PC-9 (cell line): ENCODE measurements around the gene PNKD. TPM values are rescaled to one million over a fixed set of nuclear protein-coding genes. Genes with fewer than 3 reads are reported as not detected.
A peak's percentile ranks its signal among the peaks of the same experiment; 100 is the strongest.

ENCODE experiments used
- BruUV-seq: library from RNA; stranded (reverse); fragments of 400-500 nt; replicated peaks from 2 replicates; lab custom pipeline; 2021; lab: Mats Ljungman, UMichigan
- CTCF ChIA-PET: fragments of 300-600 bp; sonication (Branson Sonifier 250); formaldehyde crosslinking; loops from one replicate; lab custom pipeline; 2022; ENCODE audit warnings: antibody characterized with exemption; lab: Charles Lee
- POLR2A ChIA-PET: fragments of 300-600 bp; sonication (Branson Sonifier 250); formaldehyde crosslinking; loops from one replicate; lab custom pipeline; 2022; ENCODE audit warnings: antibody characterized with exemption; ENCODE audit not compliant: unreplicated experiment; lab: Charles Lee
- DNase-seq, 2 experiments: peaks; one replicate each; pipeline versions ENCODE4 v3.0.0 to v3.0.0-alpha.2; 2015 to 2022; ENCODE audit warnings: mixed read lengths in 1 of 2
- H2AFZ ChIP-seq: fragments of 200-600 bp; sonication (generic); 2 replicates; pipeline ENCODE4 v1.8.1; 2017; ENCODE audit warnings: antibody characterized with exemption
- H3F3A ChIP-seq: fragments of 200-600 bp; sonication (generic); 2 replicates; pipeline ENCODE4 v1.8.1; 2017; ENCODE audit warnings: antibody characterized with exemption, mild to moderate bottlenecking, low read depth; ENCODE audit not compliant: insufficient read depth
- H3K27ac ChIP-seq: fragments of 200-600 bp; sonication (generic); 2 replicates; pipeline ENCODE4 v1.6.1; 2016; ENCODE audit warnings: mixed run types
- H3K27me3 ChIP-seq: fragments of 200-600 bp; sonication (generic); 2 replicates; pipeline ENCODE4 v1.6.1; 2016; ENCODE audit warnings: low read depth, mixed run types; ENCODE audit not compliant: insufficient read depth
- H3K36me3 ChIP-seq: fragments of 200-600 bp; sonication (generic); 2 replicates; pipeline ENCODE4 v1.6.1; 2016; ENCODE audit warnings: low read depth, mixed run types
- H3K4me1 ChIP-seq: fragments of 200-600 bp; sonication (generic); replicated peaks from 2 replicates; pipeline ENCODE4 v1.6.1; 2016; ENCODE audit warnings: mixed run types; ENCODE audit not compliant: insufficient read depth
- H3K4me2 ChIP-seq: fragments of 200-600 bp; sonication (generic); 2 replicates; pipeline ENCODE4 v1.6.1; 2017; ENCODE audit warnings: mixed run types
- H3K4me3 ChIP-seq: fragments of 200-600 bp; sonication (generic); 2 replicates; pipeline ENCODE4 v1.6.1; 2016; ENCODE audit warnings: mixed run types
- H3K79me2 ChIP-seq: fragments of 200-600 bp; sonication (generic); 2 replicates; pipeline ENCODE4 v1.6.1; 2017; ENCODE audit warnings: low read depth, mixed run types
- H3K9me2 ChIP-seq: fragments of 200-600 bp; sonication (generic); 2 replicates; pipeline ENCODE4 v1.8.1; 2017; ENCODE audit warnings: mild to moderate bottlenecking; ENCODE audit not compliant: insufficient read depth
- H3K9me3 ChIP-seq: fragments of 200-600 bp; sonication (generic); 2 replicates; pipeline ENCODE4 v1.8.1; 2016; ENCODE audit warnings: low read depth; ENCODE audit not compliant: insufficient read depth
- H4K20me1 ChIP-seq: fragments of 200-600 bp; sonication (generic); 2 replicates; pipeline ENCODE4 v1.8.1; 2017; ENCODE audit not compliant: insufficient read depth
- EZH2 ChIP-seq: fragments of 200-600 bp; sonication (generic); IDR thresholded peaks from 2 replicates; pipeline ENCODE4 v1.8.0; 2017; ENCODE audit warnings: antibody characterized with exemption, low read depth
- intact Hi-C: fragments of 100-400 bp; cut with micrococcal nuclease; formaldehyde crosslinking; loops from one replicate; pipeline ENCODE4 v1.10.0; 2022; ENCODE audit not compliant: unreplicated experiment
- total RNA-seq: library from RNA; stranded (reverse); gene quantifications from 2 replicates; pipeline ENCODE4 v1.2.3, GENCODE V29; 2021
- TF ChIP-seq, protein P1 (sequence below): fragments of 200-600 bp; sonication (generic); conservative IDR thresholded peaks from 2 replicates; pipeline ENCODE4 v1.6.1; 2017; ENCODE audit warnings: mixed run types, antibody characterized with exemption, mild to moderate bottlenecking, moderate library complexity

Gene PNKD
- total RNA-seq, 1 experiment from 2014 or later, result 102 TPM

DNA sequence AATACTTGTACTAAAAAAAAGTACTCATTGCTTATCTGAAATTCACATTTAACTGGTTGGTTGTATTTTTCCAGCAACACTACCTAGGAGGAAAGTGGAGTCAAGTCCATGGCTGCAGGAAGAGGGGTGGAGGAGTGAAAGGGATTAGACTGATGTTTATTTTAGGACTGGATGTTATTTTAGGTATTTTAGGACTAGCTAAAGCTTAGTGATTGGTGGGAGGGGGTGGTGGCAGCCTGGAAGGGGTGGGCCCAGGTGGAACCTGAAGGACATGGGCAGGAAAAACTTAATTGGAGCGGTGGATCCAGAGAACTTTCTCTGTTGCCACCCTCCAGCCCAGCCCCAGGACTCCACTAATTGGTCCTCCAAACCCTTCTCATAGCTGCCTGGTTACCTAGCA lies 25.9 kb downstream of the PNKD start:
- Histone ChIP-seq H4K20me1 (no peaks in the 10 kb centered on the region), H3K79me2 (peaks cover 11% of the 10 kb centered on the region), H3K27me3 (no peaks in the 10 kb centered on the region), H3F3A (peaks cover 69% of the 10 kb centered on the region), H3K27ac (peak overlapping the region; percentile 96), H3K9me3 (no peaks in the 10 kb centered on the region), H3K4me3 (no peak overlapping the region), H3K9me2 (no peaks in the 10 kb centered on the region), H3K4me1 (peaks cover 69% of the 10 kb centered on the region), H2AFZ (no peak overlapping the region), H3K4me2 (peak overlapping the region; percentile 75), H3K36me3 (no peaks in the 10 kb centered on the region)
- TF ChIP-seq, protein P1, sequence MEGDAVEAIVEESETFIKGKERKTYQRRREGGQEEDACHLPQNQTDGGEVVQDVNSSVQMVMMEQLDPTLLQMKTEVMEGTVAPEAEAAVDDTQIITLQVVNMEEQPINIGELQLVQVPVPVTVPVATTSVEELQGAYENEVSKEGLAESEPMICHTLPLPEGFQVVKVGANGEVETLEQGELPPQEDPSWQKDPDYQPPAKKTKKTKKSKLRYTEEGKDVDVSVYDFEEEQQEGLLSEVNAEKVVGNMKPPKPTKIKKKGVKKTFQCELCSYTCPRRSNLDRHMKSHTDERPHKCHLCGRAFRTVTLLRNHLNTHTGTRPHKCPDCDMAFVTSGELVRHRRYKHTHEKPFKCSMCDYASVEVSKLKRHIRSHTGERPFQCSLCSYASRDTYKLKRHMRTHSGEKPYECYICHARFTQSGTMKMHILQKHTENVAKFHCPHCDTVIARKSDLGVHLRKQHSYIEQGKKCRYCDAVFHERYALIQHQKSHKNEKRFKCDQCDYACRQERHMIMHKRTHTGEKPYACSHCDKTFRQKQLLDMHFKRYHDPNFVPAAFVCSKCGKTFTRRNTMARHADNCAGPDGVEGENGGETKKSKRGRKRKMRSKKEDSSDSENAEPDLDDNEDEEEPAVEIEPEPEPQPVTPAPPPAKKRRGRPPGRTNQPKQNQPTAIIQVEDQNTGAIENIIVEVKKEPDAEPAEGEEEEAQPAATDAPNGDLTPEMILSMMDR, result no peak
- TF ChIP-seq EZH2, result no peak
- POLR2A ChIA-PET, result interaction anchor here (0.5 to 0.9 kb wide), 3 partner anchors 13 to 100 kb away, joined by 4 to 15 read pairs (median 6); no protein-coding TSS in a partner anchor
- DNase-seq, result no peak
- BruUV-seq, result no TSS peak
- intact Hi-C loops, result no loop called here
- CTCF ChIA-PET, result interaction anchor here (1.6 kb wide), 1 partner anchor 9 kb away, joined by 11 read pairs; no protein-coding TSS in a partner anchor

DNA sequence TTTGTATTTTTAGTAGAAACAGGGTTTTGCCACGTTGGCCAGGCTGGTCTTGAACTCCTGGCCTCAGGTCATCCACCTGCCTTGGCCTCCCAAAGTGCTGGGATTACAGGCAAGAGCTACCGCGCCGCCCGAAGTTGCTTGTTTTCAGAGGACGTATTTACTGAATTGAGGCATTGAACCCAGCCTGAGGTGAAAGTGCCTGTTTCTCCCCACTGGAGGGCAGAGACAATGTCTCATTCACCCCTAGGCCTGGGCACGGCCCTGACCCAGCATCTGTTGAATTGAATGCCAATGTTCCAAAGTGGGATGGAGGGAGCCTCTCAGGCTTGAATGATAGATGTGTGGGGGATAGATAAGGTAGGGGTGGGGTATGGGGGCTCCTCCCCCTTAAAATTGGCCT lies 26.5 kb downstream of the PNKD start:
- no peak for DNase-seq
- ChIA-PET POLR2A (interaction anchor here (0.5 kb wide), 1 partner anchor 99 kb away, joined by 4 read pairs; no protein-coding TSS in a partner anchor), CTCF (no interaction called here)
- intact Hi-C loops, result no loop called here
- H3K9me2 ChIP-seq, result no peaks in the 10 kb centered on the region
- peaks cover 72% of the 10 kb centered on the region for H3K4me1 ChIP-seq
- H3K36me3 ChIP-seq, result no peaks in the 10 kb centered on the region
- BruUV-seq, result no TSS peak
- peaks cover 5% of the 10 kb centered on the region for H3K79me2 ChIP-seq
- no peak for TF ChIP-seq EZH2
- TF ChIP-seq, protein P1, result no peak
- no peaks in the 10 kb centered on the region for H3K27me3 ChIP-seq
- no peak overlapping the region for H3K4me3 ChIP-seq
- H3F3A ChIP-seq, result peaks cover 69% of the 10 kb centered on the region
- H3K4me2 ChIP-seq, result peak overlapping the region; percentile 75
- H4K20me1 ChIP-seq, result no peaks in the 10 kb centered on the region
- H3K27ac ChIP-seq, result peak overlapping the region; percentile 96
- no peaks in the 10 kb centered on the region for H3K9me3 ChIP-seq
- H2AFZ ChIP-seq, result no peak overlapping the region

DNA sequence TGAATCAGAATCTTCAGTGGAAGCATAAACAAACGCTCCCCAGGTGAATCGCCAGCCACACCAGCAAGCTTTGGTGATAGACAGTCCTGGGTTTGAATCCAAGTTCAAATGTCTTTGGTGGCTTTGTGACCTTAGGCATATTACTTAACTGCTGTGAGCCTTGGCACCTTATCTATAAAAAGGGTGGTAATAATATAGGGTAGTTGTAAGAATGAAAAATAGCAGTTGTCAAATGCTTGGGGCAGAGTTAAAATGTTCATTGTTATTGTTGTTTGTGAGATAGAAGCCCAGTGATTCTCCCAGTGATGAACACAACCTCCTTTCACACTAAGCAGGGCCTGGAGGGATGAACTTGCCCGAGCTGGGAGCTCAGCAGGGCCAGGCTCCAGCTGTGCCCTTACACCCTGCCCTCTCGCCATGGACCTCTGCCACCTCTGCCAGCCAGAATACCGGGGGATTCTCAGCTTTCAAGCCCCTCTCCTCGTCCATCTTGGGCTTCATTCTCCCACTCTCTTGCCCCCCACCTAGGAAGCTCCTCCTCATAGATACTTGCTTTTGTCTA lies 28.1 kb downstream of the PNKD start:
- ChIA-PET POLR2A (interaction anchor here (0.6 to 1.5 kb wide), 5 partner anchors 11 to 107 kb away, joined by 4 to 10 read pairs (median 7); no protein-coding TSS in a partner anchor), CTCF (interaction anchor here (0.6 to 1.8 kb wide), 4 partner anchors 25 to 98 kb away, joined by 3 to 9 read pairs (median 4); no protein-coding TSS in a partner anchor)
- H3K4me3 ChIP-seq, result no peak overlapping the region; the same call in 1 of the 2 replicates
- no peaks in the 10 kb centered on the region for H3K27me3 ChIP-seq
- no peaks in the 10 kb centered on the region for H3K9me2 ChIP-seq
- H2AFZ ChIP-seq, result no peak overlapping the region
- H3K27ac ChIP-seq, result peak overlapping the region; percentile 96
- intact Hi-C loops, result loop anchor here (1.0 to 2.0 kb wide), 6 partner anchors 16 to 596 kb away; no protein-coding TSS in a partner anchor
- peaks cover 63% of the 10 kb centered on the region for H3K4me1 ChIP-seq
- no peaks in the 10 kb centered on the region for H3K36me3 ChIP-seq
- DNase-seq, result no peak
- no peaks in the 10 kb centered on the region for H4K20me1 ChIP-seq
- peak overlapping the region; percentile 75 for H3K4me2 ChIP-seq
- TSS peak; percentile 94 for BruUV-seq
- TF ChIP-seq, protein P1, result no peak
- H3K79me2 ChIP-seq, result no peaks in the 10 kb centered on the region
- peaks cover 61% of the 10 kb centered on the region for H3F3A ChIP-seq
- no peaks in the 10 kb centered on the region for H3K9me3 ChIP-seq
